ENCODE results near the gene FAM9C.
A peak's percentile ranks its signal among the peaks of the same experiment; 100 is the strongest.

FAM9C gene

GRCh38 chrX:13082206-13083065 is 38.0 kb upstream of the FAM9C start:
- no peak overlapping the region for H3K4me3 ChIP-seq (ENCODE audit: low read length)
- no peak for TF ChIP-seq CTCF (conservative IDR thresholded peaks at IDR 0.05; ENCODE audit: low read length)
- DNase-seq (ENCODE audit: low read depth) = no peak

GRCh38 chrX:13081395-13082205 is 37.2 kb upstream of the FAM9C start:
- TF ChIP-seq CTCF (conservative IDR thresholded peaks at IDR 0.05; ENCODE audit: low read length) = no peak

GRCh38 chrX:13080128-13080795 is 35.8 kb upstream of the FAM9C start:
- DNase-seq (ENCODE audit: low read depth) = no peak
- TF ChIP-seq CTCF (conservative IDR thresholded peaks at IDR 0.05; ENCODE audit: low read length) = no peak
- H3K4me3 ChIP-seq (ENCODE audit: low read length) = no peak overlapping the region

More at GRCh38 chrX:13081395-13082205, 37.2 kb upstream of the FAM9C start:
- DNase-seq (ENCODE audit: low read depth) = peak; percentile 41
- H3K4me3 ChIP-seq (ENCODE audit: low read length) = no peak overlapping the region

- TF ChIP-seq CTCF (conservative IDR thresholded peaks at IDR 0.05; ENCODE audit: low read length) = no peak
- DNase-seq (ENCODE audit: low read depth) = peak; percentile 84
- peak overlapping the region; percentile 27 for H3K4me3 ChIP-seq (ENCODE audit: low read length)
These were observed 34.5 kb upstream of the FAM9C start for GRCh38 chrX:13078739-13079444.

- DNase-seq (ENCODE audit: low read depth) = peak; percentile 58
- TF ChIP-seq CTCF (conservative IDR thresholded peaks at IDR 0.05; ENCODE audit: low read length) = no peak
- H3K4me3 ChIP-seq (ENCODE audit: low read length) = no peak overlapping the region
These were observed 32.7 kb upstream of the FAM9C start for GRCh38 chrX:13077168-13077567.

GRCh38 chrX:13076176-13076961 is 31.9 kb upstream of the FAM9C start:
- no peak for TF ChIP-seq CTCF (conservative IDR thresholded peaks at IDR 0.05; ENCODE audit: low read length)
- DNase-seq (ENCODE audit: low read depth) = no peak
- no peak overlapping the region for H3K4me3 ChIP-seq (ENCODE audit: low read length)

All from AG10803 (cell line).